GM12878 (cell line): Measurements from ENCODE around the gene STPG3. TPM values are rescaled to one million over a fixed set of nuclear protein-coding genes. Genes with fewer than 3 reads are reported as not detected.

Experiments used
- CHD1 ChIP-seq: IDR thresholded peaks from 2 replicates; pipeline ENCODE4 v1.6.1; 2012; ENCODE audit warnings: low read depth, low read length, improper control_type of control experiment
- FOS ChIP-seq: IDR thresholded peaks from 3 replicates; pipeline ENCODE4 v1.6.1; 2011; ENCODE audit warnings: borderline replicate concordance; ENCODE audit not compliant: insufficient read length; ENCODE audit errors: extremely low read depth
- HDAC2 ChIP-seq: fragments of 200-600 bp; sonication (generic); IDR thresholded peaks from 2 replicates; pipeline ENCODE4 v1.6.1; 2017
- JUND ChIP-seq: IDR thresholded peaks from 2 replicates; pipeline ENCODE4 v1.6.1; 2012; ENCODE audit warnings: low read depth, mild to moderate bottlenecking, low read length, improper control_type of control experiment, moderate library complexity
- KLF5 ChIP-seq: fragments of 450-650 bp; IDR thresholded peaks from 2 replicates; pipeline ENCODE4 v1.6.1; 2014; ENCODE audit warnings: mild to moderate bottlenecking; ENCODE audit not compliant: partially characterized antibody
- MEF2A ChIP-seq: IDR thresholded peaks from 2 replicates; pipeline ENCODE4 v1.6.1; 2011; ENCODE audit warnings: low read depth, mild to moderate bottlenecking, low read length, moderate library complexity; ENCODE audit not compliant: insufficient read depth
- MEF2B ChIP-seq: fragments of 450-650 bp; IDR thresholded peaks from 2 replicates; pipeline ENCODE4 v1.6.1; 2018; ENCODE audit warnings: mild to moderate bottlenecking, moderate library complexity; ENCODE audit not compliant: partially characterized antibody, poor library complexity, severe bottlenecking
- MXI1 ChIP-seq: fragments of 150-350 bp; IDR thresholded peaks from 2 replicates; pipeline ENCODE4 v1.6.1; 2011; ENCODE audit warnings: low read depth, mild to moderate bottlenecking, inconsistent platforms, low read length, improper control_type of control experiment
- NFIC ChIP-seq: IDR thresholded peaks from 2 replicates; pipeline ENCODE4 v1.6.1; 2012; ENCODE audit warnings: low read depth, mild to moderate bottlenecking, inconsistent platforms, low read length, moderate library complexity
- NRF1 ChIP-seq: conservative IDR thresholded peaks from 2 replicates; pipeline ENCODE4 v1.6.1; 2011; ENCODE audit warnings: mild to moderate bottlenecking, low read depth, low read length, improper control_type of control experiment
- PML ChIP-seq: IDR thresholded peaks from 2 replicates; pipeline ENCODE4 v1.6.1; 2012; ENCODE audit warnings: low read length, inconsistent platforms
- RCOR1 ChIP-seq: conservative IDR thresholded peaks from 2 replicates; pipeline ENCODE4 v1.6.1; 2012; ENCODE audit warnings: low read depth, low read length, improper control_type of control experiment
- RELA ChIP-seq: fragments of 450-650 bp; IDR thresholded peaks from 2 replicates; pipeline ENCODE4 v1.8.0; 2014; ENCODE audit warnings: borderline replicate concordance; ENCODE audit not compliant: partially characterized antibody
- SMC3 ChIP-seq: IDR thresholded peaks from 2 replicates; pipeline ENCODE4 v1.6.1; 2011; ENCODE audit warnings: low read length, improper control_type of control experiment, borderline replicate concordance
- TARDBP ChIP-seq: IDR thresholded peaks from 2 replicates; pipeline ENCODE4 v1.6.1; 2016; ENCODE audit warnings: borderline replicate concordance
- YY1 ChIP-seq: IDR thresholded peaks from 2 replicates; pipeline ENCODE4 v1.6.1; 2011; ENCODE audit warnings: low read depth, mild to moderate bottlenecking, low read length
- ZNF217 ChIP-seq: fragments of 450-650 bp; IDR thresholded peaks from 2 replicates; pipeline ENCODE4 v1.6.1; 2017; ENCODE audit warnings: antibody characterized with exemption, mild to moderate bottlenecking
- polyA plus RNA-seq, 11 experiments: library from polyadenylated mRNA; depleted of rRNA in 4 of 11; unstranded in 6 of 11; stranded (reverse) in 5 of 11; fragments of >200 nt; fragmentation: Nextera tagmentation in 4 of 11; fragmentation: Illumina TruSeq in 1 of 11; extraction: Ambion mirVana in 4 of 11; extraction: Trizol in 1 of 11; gene quantifications; 1 replicate in 1 of 11; 2 replicates in 10 of 11; pipeline versions ENCODE4 v1.2.1 to v1.2.3, GENCODE V29; 2011 to 2016; ENCODE audit warnings: inconsistent platforms in 2 of 11, missing spikeins in 2 of 11, low read depth in 1 of 11
- total RNA-seq, 4 experiments: library from RNA; depleted of rRNA in 3 of 4; stranded (reverse); fragments of >200 nt in 3 of 4; fragmentation: Illumina TruSeq in 1 of 4; extraction: Trizol in 1 of 4; gene quantifications; 2 replicates each; pipeline versions ENCODE4 v1.2.1 to v1.2.3, GENCODE V29; 2013 to 2021
- TF ChIP-seq, protein P1 (sequence below): IDR thresholded peaks from 2 replicates; pipeline ENCODE4 v1.6.1; 2012; ENCODE audit warnings: improper control_type of control experiment, low read depth, low read length; ENCODE audit not compliant: insufficient replicate concordance
- TF ChIP-seq, protein P2 (sequence below): fragments of 450-650 bp; formaldehyde crosslinking; IDR thresholded peaks from 2 replicates; pipeline ENCODE4 v1.4.0; 2020; ENCODE audit warnings: mild to moderate bottlenecking, moderate library complexity
- TF ChIP-seq, protein P3 (sequence below): IDR thresholded peaks from 2 replicates; pipeline ENCODE4 v1.6.1; 2012; ENCODE audit warnings: low read length, inconsistent platforms

Gene STPG3
- total and polyA plus RNA-seq, 10 of the 15 experiments (the other 5 are each of a cell fraction or from before 2014, with no cell fraction given) = not detected

DNA sequence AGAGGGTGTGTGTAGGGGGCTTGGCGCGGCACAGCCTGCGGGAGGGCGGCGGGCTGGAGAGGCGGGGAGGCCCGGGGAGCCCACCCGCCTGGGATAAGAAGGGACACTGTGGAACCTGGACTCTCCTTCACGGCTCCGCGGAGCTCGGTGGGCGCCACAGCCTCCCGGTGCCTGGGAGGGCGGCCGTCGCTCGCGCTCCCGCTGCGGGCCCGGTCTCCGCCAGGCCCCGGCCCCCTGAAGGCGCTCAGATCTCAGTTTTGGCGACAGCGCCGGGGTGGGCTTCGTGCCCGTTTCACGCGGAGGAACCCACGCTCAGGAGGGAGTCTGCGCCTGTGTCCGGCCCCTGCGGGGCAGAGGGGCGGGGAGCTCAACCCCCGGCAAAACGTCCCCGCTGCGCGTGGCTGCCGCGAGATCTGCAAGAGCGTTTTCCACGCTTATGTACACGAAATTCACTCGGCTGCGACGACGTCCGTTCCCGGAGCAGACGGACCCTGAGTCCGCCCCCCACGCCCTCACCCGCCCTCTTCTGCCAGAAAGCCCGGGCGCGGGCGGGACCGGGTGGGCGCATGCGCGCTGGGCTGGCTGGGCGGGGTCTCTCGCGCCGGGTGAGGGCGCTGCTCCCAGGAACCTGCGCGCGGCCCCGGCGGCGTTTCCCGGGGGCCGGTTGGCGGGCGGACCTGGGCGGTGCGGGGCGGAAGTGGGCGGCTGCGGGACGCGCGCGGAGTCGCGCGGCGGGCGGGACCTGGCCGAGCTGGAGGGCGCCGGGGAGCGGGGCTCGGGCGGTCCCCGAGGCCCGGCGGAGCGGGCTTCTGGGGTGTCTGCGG lies 3.8 kb downstream of the STPG3 start, which contains the start of gene NELFB (continued):
- TF ChIP-seq, protein P1, sequence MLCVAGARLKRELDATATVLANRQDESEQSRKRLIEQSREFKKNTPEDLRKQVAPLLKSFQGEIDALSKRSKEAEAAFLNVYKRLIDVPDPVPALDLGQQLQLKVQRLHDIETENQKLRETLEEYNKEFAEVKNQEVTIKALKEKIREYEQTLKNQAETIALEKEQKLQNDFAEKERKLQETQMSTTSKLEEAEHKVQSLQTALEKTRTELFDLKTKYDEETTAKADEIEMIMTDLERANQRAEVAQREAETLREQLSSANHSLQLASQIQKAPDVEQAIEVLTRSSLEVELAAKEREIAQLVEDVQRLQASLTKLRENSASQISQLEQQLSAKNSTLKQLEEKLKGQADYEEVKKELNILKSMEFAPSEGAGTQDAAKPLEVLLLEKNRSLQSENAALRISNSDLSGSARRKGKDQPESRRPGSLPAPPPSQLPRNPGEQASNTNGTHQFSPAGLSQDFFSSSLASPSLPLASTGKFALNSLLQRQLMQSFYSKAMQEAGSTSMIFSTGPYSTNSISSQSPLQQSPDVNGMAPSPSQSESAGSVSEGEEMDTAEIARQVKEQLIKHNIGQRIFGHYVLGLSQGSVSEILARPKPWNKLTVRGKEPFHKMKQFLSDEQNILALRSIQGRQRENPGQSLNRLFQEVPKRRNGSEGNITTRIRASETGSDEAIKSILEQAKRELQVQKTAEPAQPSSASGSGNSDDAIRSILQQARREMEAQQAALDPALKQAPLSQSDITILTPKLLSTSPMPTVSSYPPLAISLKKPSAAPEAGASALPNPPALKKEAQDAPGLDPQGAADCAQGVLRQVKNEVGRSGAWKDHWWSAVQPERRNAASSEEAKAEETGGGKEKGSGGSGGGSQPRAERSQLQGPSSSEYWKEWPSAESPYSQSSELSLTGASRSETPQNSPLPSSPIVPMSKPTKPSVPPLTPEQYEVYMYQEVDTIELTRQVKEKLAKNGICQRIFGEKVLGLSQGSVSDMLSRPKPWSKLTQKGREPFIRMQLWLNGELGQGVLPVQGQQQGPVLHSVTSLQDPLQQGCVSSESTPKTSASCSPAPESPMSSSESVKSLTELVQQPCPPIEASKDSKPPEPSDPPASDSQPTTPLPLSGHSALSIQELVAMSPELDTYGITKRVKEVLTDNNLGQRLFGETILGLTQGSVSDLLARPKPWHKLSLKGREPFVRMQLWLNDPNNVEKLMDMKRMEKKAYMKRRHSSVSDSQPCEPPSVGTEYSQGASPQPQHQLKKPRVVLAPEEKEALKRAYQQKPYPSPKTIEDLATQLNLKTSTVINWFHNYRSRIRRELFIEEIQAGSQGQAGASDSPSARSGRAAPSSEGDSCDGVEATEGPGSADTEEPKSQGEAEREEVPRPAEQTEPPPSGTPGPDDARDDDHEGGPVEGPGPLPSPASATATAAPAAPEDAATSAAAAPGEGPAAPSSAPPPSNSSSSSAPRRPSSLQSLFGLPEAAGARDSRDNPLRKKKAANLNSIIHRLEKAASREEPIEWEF = no peak
- TF ChIP-seq CHD1 (0 out of 2 replicates have a peak, but pooled peaks have one; percentile 23), KLF5 (no peak), HDAC2 (no peak), FOS (no peak), JUND (0 out of 2 replicates have a peak, but pooled peaks have one; percentile 49), YY1 (peak; percentile 93), SMC3 (no peak), NRF1 (peak; percentile 37; the same call in 1 of the 2 replicates), ZNF217 (peak; percentile 73; the same call in 1 of the 2 replicates), TARDBP (no peak), MEF2A (0 out of 2 replicates have a peak, but pooled peaks have one; percentile 47), MEF2B (peak; percentile 8), RELA (peak; percentile 80), RCOR1 (no peak), PML (no peak), MXI1 (peak; percentile 21; the same call in 1 of the 2 replicates), NFIC (no peak)
- TF ChIP-seq, protein P2, sequence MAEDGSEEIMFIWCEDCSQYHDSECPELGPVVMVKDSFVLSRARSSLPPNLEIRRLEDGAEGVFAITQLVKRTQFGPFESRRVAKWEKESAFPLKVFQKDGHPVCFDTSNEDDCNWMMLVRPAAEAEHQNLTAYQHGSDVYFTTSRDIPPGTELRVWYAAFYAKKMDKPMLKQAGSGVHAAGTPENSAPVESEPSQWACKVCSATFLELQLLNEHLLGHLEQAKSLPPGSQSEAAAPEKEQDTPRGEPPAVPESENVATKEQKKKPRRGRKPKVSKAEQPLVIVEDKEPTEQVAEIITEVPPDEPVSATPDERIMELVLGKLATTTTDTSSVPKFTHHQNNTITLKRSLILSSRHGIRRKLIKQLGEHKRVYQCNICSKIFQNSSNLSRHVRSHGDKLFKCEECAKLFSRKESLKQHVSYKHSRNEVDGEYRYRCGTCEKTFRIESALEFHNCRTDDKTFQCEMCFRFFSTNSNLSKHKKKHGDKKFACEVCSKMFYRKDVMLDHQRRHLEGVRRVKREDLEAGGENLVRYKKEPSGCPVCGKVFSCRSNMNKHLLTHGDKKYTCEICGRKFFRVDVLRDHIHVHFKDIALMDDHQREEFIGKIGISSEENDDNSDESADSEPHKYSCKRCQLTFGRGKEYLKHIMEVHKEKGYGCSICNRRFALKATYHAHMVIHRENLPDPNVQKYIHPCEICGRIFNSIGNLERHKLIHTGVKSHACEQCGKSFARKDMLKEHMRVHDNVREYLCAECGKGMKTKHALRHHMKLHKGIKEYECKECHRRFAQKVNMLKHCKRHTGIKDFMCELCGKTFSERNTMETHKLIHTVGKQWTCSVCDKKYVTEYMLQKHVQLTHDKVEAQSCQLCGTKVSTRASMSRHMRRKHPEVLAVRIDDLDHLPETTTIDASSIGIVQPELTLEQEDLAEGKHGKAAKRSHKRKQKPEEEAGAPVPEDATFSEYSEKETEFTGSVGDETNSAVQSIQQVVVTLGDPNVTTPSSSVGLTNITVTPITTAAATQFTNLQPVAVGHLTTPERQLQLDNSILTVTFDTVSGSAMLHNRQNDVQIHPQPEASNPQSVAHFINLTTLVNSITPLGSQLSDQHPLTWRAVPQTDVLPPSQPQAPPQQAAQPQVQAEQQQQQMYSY (CRISPR knock-in tag) = no peak
- TF ChIP-seq, protein P3, sequence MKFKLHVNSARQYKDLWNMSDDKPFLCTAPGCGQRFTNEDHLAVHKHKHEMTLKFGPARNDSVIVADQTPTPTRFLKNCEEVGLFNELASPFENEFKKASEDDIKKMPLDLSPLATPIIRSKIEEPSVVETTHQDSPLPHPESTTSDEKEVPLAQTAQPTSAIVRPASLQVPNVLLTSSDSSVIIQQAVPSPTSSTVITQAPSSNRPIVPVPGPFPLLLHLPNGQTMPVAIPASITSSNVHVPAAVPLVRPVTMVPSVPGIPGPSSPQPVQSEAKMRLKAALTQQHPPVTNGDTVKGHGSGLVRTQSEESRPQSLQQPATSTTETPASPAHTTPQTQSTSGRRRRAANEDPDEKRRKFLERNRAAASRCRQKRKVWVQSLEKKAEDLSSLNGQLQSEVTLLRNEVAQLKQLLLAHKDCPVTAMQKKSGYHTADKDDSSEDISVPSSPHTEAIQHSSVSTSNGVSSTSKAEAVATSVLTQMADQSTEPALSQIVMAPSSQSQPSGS = no peak
